Coronary artery (tissue), 2 donors: ENCODE results near the gene STRN.
"Not testable (repeated sequence)": the region's sequence is repeated elsewhere in the genome, so short reads cannot be mapped to it uniquely, and the experiment has no call there.

Source experiments
- DNase-seq: peaks from one replicate; pipeline ENCODE4 v3.0.0-alpha.2; 2017; ENCODE audit warnings: low spot score
- H3K27ac ChIP-seq, 2 donors: fragments of 200-600 bp; sonication (generic); one replicate each; pipeline ENCODE4 v1.5.1; 2016 to 2019
- H3K4me3 ChIP-seq: fragments of 200-600 bp; sonication (generic); 2 replicates; pipeline ENCODE4 v1.5.1; 2016; ENCODE audit warnings: mild to moderate bottlenecking, moderate library complexity
- CTCF ChIP-seq: fragments of 200-600 bp; sonication (generic); IDR thresholded peaks from one replicate; pipeline ENCODE4 v1.5.1; 2019; ENCODE audit warnings: antibody characterized with exemption

The STRN gene

GRCh38 chr2:36949845-36950244 is 16.5 kb downstream of the STRN start:
- H3K27ac ChIP-seq = no peak overlapping the region
- TF ChIP-seq CTCF = no peak
- H3K4me3 ChIP-seq = no peak overlapping the region
- no peak for DNase-seq

GRCh38 chr2:36945240-36945639 is 21.1 kb downstream of the STRN start:
- H3K4me3 ChIP-seq, DNase-seq, H3K27ac ChIP-seq: not testable (repeated sequence)

- Histone ChIP-seq H3K27ac (no peak overlapping the region), H3K4me3 (no peak overlapping the region)
- TF ChIP-seq CTCF = no peak
- DNase-seq = no peak
These were observed 24.5 kb downstream of the STRN start for GRCh38 chr2:36941867-36942266.

- DNase-seq, H3K4me3 ChIP-seq, H3K27ac ChIP-seq: not testable (repeated sequence)
These were observed 29.8 kb downstream of the STRN start for GRCh38 chr2:36936526-36936925.

- H3K4me3 ChIP-seq, DNase-seq, H3K27ac ChIP-seq: not testable (repeated sequence)
These were observed 34.6 kb downstream of the STRN start for GRCh38 chr2:36931688-36932087.

- H3K27ac ChIP-seq, DNase-seq, H3K4me3 ChIP-seq: not testable (repeated sequence)
These were observed 35.4 kb downstream of the STRN start for GRCh38 chr2:36930787-36931410.

- DNase-seq, H3K4me3 ChIP-seq, H3K27ac ChIP-seq: not testable (repeated sequence)
These were observed 39.9 kb downstream of the STRN start for GRCh38 chr2:36926175-36927132.

- not testable (repeated sequence) for H3K27ac ChIP-seq, DNase-seq, H3K4me3 ChIP-seq
These were observed 43.7 kb downstream of the STRN start for GRCh38 chr2:36922629-36923028.

- Histone ChIP-seq H3K27ac (no peak overlapping the region), H3K4me3 (no peak overlapping the region)
- no peak for DNase-seq
- no peak for TF ChIP-seq CTCF
These were observed 44.4 kb downstream of the STRN start for GRCh38 chr2:36921984-36922383.

- TF ChIP-seq CTCF = no peak
- no peak overlapping the region for H3K4me3 ChIP-seq
- no peak for DNase-seq
- no peak overlapping the region for H3K27ac ChIP-seq
These were observed 47.1 kb downstream of the STRN start for GRCh38 chr2:36919041-36919837.
